KMS-11 (cell line): ENCODE measurements around the gene SEPHS1.

Experiments
- H2AFZ ChIP-seq: fragments of 200-600 bp; sonication (generic); 2 replicates; pipeline ENCODE4 v1.6.1; 2016; ENCODE audit warnings: antibody characterized with exemption, mixed run types, low read depth
- H3K27ac ChIP-seq: fragments of 200-600 bp; sonication (generic); 2 replicates; pipeline ENCODE4 v1.6.1; 2016; ENCODE audit warnings: mild to moderate bottlenecking, mixed run types
- H3K27me3 ChIP-seq: fragments of 200-600 bp; sonication (generic); 2 replicates; pipeline ENCODE4 v1.6.1; 2017; ENCODE audit warnings: mild to moderate bottlenecking, low read depth, mixed run types, moderate library complexity; ENCODE audit not compliant: insufficient read depth
- H3K36me3 ChIP-seq: fragments of 200-600 bp; sonication (generic); 2 replicates; pipeline ENCODE4 v1.6.1; 2017; ENCODE audit warnings: mild to moderate bottlenecking, mixed run types; ENCODE audit not compliant: insufficient read depth
- H3K4me1 ChIP-seq: fragments of 200-600 bp; sonication (generic); 2 replicates; pipeline ENCODE4 v1.6.1; 2016; ENCODE audit warnings: mild to moderate bottlenecking, low read depth, mixed run types; ENCODE audit not compliant: poor library complexity, severe bottlenecking
- H3K4me2 ChIP-seq: fragments of 200-600 bp; sonication (generic); 2 replicates; pipeline ENCODE4 v1.7.0; 2016; ENCODE audit warnings: mild to moderate bottlenecking, mixed run types
- H3K4me3 ChIP-seq: fragments of 200-600 bp; sonication (generic); IDR thresholded peaks from 2 replicates; pipeline ENCODE4 v1.6.1; 2017; ENCODE audit warnings: low read depth, low read length, mixed read lengths; ENCODE audit not compliant: insufficient read depth
- H3K79me2 ChIP-seq: fragments of 200-600 bp; sonication (generic); 2 replicates; pipeline ENCODE4 v1.6.1; 2016; ENCODE audit warnings: low read depth, mixed run types; ENCODE audit not compliant: insufficient read depth
- H3K9ac ChIP-seq: fragments of 200-600 bp; sonication (generic); 2 replicates; pipeline ENCODE4 v1.6.1; 2016; ENCODE audit warnings: mild to moderate bottlenecking, mixed run types
- H4K20me1 ChIP-seq: fragments of 200-600 bp; sonication (generic); 2 replicates; pipeline ENCODE4 v1.6.1; 2016; ENCODE audit warnings: mild to moderate bottlenecking, mixed run types; ENCODE audit not compliant: insufficient read depth
- TF ChIP-seq, protein P1 (sequence below): fragments of 200-600 bp; sonication (generic); conservative IDR thresholded peaks from 2 replicates; pipeline ENCODE4 v1.6.1; 2017; ENCODE audit warnings: low read depth, mild to moderate bottlenecking, antibody characterized with exemption, low read length, moderate library complexity, mixed read lengths

SEPHS1 gene

DNA sequence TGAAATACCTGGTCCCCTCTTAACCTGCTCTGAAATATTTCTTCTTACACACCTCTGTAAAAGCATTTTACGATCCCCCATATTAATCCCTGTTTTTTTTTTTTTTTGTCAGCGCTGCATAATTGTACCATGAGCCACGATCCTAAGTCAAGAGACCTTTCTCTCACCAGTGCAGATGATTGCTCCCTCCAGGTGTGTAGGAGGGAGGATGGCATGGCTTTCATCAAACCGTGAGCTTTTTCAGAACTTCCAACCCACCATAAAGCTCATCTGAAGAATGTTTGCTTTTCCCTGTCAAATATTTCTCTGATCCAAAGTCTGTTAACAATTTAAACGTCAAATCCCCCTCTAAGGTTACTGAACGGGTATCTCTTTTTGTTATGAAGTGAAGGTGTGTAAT is 28.2 kb upstream of the SEPHS1 start:
- Histone ChIP-seq H2AFZ (no peak overlapping the region), H3K79me2 (no peaks in the 10 kb centered on the region), H3K4me1 (peaks cover 6% of the 10 kb centered on the region), H3K4me3 (no peak overlapping the region), H3K27me3 (no peaks in the 10 kb centered on the region), H3K27ac (no peak overlapping the region), H3K9ac (no peak overlapping the region), H3K36me3 (no peaks in the 10 kb centered on the region), H3K4me2 (no peak overlapping the region), H4K20me1 (no peaks in the 10 kb centered on the region)
- TF ChIP-seq, protein P1, sequence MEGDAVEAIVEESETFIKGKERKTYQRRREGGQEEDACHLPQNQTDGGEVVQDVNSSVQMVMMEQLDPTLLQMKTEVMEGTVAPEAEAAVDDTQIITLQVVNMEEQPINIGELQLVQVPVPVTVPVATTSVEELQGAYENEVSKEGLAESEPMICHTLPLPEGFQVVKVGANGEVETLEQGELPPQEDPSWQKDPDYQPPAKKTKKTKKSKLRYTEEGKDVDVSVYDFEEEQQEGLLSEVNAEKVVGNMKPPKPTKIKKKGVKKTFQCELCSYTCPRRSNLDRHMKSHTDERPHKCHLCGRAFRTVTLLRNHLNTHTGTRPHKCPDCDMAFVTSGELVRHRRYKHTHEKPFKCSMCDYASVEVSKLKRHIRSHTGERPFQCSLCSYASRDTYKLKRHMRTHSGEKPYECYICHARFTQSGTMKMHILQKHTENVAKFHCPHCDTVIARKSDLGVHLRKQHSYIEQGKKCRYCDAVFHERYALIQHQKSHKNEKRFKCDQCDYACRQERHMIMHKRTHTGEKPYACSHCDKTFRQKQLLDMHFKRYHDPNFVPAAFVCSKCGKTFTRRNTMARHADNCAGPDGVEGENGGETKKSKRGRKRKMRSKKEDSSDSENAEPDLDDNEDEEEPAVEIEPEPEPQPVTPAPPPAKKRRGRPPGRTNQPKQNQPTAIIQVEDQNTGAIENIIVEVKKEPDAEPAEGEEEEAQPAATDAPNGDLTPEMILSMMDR: no peak

DNA sequence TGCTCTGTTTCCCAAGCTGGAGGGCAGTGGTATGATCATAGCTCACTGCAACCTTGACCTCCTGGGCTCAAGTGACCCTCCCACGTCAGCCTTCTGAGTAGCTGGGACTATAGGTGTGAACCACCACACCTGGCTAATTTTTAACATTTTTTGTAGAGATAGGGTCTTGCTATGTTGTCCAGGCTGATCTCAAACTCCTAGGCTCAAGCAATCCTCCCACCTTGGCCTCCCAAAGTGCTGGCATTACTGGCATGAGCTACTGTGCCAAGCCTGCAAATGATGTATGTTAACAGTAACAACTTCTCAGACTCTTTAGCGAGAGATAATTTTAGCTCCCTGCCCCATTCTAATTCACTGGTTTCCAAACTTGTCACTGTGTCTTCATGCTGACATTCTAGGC is 27.7 kb upstream of the SEPHS1 start:
- no peaks in the 10 kb centered on the region for H4K20me1 ChIP-seq
- H3K4me2 ChIP-seq: no peak overlapping the region
- H3K4me3 ChIP-seq: no peak overlapping the region
- no peaks in the 10 kb centered on the region for H3K79me2 ChIP-seq
- H3K4me1 ChIP-seq: peaks cover 6% of the 10 kb centered on the region
- H3K9ac ChIP-seq: no peak overlapping the region
- H3K27me3 ChIP-seq: no peaks in the 10 kb centered on the region
- H2AFZ ChIP-seq: no peak overlapping the region
- no peaks in the 10 kb centered on the region for H3K36me3 ChIP-seq
- TF ChIP-seq, protein P1: no peak
- H3K27ac ChIP-seq: no peak overlapping the region

DNA sequence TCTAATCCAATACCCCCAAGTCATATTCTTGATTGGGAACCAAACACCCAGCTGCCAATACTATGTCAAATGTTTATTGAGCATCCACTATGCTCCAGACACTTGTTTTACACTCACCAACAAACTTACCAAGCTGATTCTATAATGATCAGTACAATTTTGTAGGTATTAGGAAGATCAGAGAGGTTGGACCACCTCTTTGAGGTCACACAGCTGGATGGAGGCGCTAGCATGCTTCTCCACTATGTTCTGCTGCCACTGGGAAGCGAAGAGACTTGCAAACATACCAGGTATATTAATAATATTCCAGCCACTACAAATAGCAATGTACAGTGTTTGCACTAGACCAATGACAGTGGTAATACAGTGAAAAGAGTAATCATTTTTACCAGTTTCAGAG is 25.6 kb upstream of the SEPHS1 start:
- no peak overlapping the region for H3K9ac ChIP-seq
- H3K4me3 ChIP-seq: no peak overlapping the region
- H3K4me2 ChIP-seq: no peak overlapping the region
- H3K36me3 ChIP-seq: no peaks in the 10 kb centered on the region
- TF ChIP-seq, protein P1: no peak
- H4K20me1 ChIP-seq: no peaks in the 10 kb centered on the region
- H3K27me3 ChIP-seq: no peaks in the 10 kb centered on the region
- H3K27ac ChIP-seq: no peak overlapping the region
- no peak overlapping the region for H2AFZ ChIP-seq
- peaks cover 6% of the 10 kb centered on the region for H3K4me1 ChIP-seq
- no peaks in the 10 kb centered on the region for H3K79me2 ChIP-seq

DNA sequence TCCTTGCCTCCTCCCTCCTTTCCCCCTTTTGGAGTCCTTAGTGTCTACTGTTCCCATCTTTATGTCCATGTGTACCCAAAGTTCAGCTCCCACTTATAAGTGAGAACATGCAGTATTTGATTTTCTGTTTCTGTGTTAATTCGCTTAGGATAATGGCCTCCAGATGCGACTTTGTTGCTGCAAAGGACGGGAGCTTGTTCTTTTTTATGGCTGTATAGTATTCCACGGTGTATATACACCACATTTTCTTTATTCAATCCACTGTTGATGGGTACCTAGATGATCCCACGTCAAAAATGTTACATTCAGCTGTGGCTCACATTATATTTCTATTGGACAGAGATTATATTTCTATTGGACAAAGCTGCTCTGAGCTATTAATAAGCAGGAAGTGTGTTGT is 24.4 kb upstream of the SEPHS1 start:
- TF ChIP-seq, protein P1: no peak
- no peak overlapping the region for H2AFZ ChIP-seq
- H3K27me3 ChIP-seq: no peaks in the 10 kb centered on the region
- peaks cover 6% of the 10 kb centered on the region for H3K4me1 ChIP-seq
- H3K4me3 ChIP-seq: no peak overlapping the region
- no peak overlapping the region for H3K27ac ChIP-seq
- H3K79me2 ChIP-seq: no peaks in the 10 kb centered on the region
- H3K4me2 ChIP-seq: no peak overlapping the region
- no peaks in the 10 kb centered on the region for H4K20me1 ChIP-seq
- no peaks in the 10 kb centered on the region for H3K36me3 ChIP-seq
- no peak overlapping the region for H3K9ac ChIP-seq
